GM12864 (cell line): ENCODE results near the gene PTPN14.
"Not testable (repeated sequence)": the region's sequence is repeated elsewhere in the genome, so short reads cannot be mapped to it uniquely, and the experiment has no call there.

Source experiments
- DNase-seq: peaks from one replicate; pipeline ENCODE4 v3.0.0-alpha.2; 2011; ENCODE audit warnings: low read depth
- H3K4me3 ChIP-seq: 2 replicates; pipeline ENCODE4 v1.5.1; 2011; ENCODE audit warnings: mild to moderate bottlenecking, low read depth, low read length, control low read depth
- TF ChIP-seq, protein P1 (sequence below): IDR thresholded peaks from 2 replicates; pipeline ENCODE4 v1.5.1; 2011; ENCODE audit warnings: low read depth, mild to moderate bottlenecking, moderate library complexity, low read length, control low read depth, inconsistent platforms; ENCODE audit errors: missing control alignments

PTPN14 gene

DNA sequence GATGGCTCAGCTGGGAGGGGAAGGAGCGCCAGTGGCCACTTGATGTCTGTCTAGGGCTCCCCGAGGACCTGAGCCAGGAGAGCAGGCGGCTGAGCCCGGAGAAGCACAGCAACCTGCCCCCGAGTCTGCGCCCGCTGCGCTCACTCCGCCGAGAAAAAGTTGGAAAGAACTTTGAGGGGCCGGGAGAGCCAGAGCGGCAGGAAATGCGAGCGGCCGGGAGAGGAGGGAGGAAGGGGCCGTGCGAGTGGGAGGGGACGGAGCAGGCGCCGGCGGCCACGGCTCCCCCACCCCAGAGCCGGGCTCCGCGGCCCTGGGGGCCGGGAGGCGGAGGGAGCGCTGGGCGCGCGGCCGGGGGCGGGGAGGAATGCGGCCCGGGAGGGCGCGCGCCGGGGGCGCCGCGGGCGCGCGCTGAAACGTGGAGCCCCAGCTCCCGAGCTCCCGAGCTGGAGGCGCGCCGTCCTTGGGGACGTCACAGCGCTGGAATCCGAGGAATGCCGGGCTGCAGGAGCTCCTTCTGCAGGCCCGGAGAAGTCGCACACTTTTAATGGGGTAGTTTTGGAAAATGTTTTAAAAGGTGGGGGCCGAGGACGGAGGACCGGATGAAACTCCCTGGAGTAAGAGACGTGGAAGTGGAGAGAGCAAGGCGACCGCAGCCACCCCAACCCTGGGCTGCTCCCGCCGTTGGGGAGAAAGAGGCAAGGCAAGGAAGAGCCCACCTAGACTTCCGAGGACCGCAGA is at the start of gene PTPN14:
TSS of gene PTPN14 (minus strand) at position 167 of the 738 bp plus-strand sequence. CDS start 86,799 bp downstream, outside the sequence.
- TF ChIP-seq, protein P1, sequence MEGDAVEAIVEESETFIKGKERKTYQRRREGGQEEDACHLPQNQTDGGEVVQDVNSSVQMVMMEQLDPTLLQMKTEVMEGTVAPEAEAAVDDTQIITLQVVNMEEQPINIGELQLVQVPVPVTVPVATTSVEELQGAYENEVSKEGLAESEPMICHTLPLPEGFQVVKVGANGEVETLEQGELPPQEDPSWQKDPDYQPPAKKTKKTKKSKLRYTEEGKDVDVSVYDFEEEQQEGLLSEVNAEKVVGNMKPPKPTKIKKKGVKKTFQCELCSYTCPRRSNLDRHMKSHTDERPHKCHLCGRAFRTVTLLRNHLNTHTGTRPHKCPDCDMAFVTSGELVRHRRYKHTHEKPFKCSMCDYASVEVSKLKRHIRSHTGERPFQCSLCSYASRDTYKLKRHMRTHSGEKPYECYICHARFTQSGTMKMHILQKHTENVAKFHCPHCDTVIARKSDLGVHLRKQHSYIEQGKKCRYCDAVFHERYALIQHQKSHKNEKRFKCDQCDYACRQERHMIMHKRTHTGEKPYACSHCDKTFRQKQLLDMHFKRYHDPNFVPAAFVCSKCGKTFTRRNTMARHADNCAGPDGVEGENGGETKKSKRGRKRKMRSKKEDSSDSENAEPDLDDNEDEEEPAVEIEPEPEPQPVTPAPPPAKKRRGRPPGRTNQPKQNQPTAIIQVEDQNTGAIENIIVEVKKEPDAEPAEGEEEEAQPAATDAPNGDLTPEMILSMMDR = no peak
- DNase-seq = no peak

DNA sequence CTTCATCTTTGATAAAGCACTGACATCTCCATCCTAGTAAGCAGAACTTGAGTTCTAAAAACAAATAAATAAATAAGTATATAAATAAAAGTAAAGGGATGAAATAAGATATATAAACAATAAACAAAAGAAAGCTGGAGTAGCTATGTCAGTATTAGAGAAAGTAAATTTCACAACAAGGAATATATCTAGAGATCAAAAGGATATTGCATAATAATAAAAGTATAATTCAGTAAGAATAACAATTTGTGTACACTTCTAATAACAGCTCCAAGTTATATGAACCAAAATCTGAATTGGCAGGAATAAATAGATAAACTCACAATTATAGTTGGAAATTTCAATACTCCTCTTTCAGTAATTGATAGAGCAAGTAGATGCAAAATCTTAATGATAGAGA is 41.8 kb upstream of the PTPN14 start:
- DNase-seq = no peak
- TF ChIP-seq, protein P1 = no peak
- H3K4me3 ChIP-seq = no peak overlapping the region

More for the DNA sequence above, at the start of gene PTPN14:
- peak within 1 kb of the TSS; percentile 27 for H3K4me3 ChIP-seq

DNA sequence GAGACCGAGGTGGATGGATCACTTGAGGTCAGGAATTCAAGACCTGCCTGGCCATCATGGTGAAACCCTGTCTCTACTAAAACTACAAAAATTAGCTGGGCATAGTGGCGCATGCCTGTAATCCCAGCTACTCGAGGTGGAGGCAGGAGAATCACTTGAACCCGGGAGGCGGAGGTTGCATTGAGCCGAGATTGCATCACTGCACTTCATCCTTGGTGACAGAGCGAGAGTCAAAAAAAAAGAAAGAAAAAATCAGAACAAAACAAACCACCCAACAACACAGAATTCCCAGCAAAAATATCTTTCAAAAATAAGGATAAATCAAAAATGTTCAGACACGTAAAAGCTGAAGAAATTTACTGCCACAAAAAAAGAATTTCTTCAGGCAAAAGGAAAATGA is 40.5 kb upstream of the PTPN14 start:
- H3K4me3 ChIP-seq, DNase-seq: not testable (repeated sequence)

DNA sequence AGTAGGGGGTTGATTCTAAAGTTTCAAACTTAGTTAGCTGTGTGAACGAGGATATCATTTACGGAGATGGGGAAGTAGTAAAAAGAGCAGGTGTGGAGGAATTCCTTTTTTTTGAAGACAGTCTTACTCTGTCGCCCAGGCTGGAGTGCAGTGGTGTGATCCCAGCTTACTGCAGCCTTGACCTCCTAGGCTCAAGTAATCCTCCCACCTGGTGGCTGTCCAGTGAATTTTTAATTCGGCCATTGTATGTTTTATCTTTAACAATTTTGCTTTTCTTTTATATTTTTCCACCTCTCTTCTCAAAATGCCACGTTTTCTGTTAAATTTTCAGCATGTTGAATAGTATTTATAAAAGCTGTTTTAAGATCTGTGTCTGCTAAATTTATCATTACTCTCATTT is 39.3 kb upstream of the PTPN14 start:
- TF ChIP-seq, protein P1 = no peak
- H3K4me3 ChIP-seq = no peak overlapping the region
- DNase-seq = no peak

DNA sequence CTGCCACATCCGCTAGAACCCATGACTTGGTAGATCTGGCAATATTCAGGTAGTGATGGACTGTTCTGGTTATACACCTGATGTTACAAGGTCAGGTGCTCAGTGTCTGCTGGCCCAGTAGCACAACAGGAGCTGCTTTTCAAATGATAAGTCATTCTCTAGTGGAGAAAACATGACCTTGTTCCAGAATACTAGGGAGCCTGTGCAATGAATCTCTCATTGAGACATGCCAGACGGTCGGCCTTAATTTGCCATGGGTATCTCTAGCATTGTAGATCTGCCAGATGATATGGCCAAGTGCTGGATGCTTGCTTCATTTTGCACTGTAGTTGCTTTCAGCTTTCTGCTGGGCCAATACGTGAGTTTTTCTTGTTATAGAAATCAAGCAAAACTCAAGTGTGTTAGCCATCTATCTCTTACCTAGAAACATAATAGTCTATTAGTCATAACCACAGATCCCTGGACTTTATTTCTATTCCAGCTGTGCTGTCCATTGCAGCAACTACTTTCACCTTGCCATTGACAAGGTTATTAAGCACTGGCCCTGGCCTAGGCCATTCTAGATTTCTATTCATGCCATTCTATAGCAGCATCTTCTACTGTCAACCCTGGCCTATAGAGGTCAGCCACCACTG is 37.7 kb upstream of the PTPN14 start:
- TF ChIP-seq, protein P1 = no peak
- no peak for DNase-seq
- no peak overlapping the region for H3K4me3 ChIP-seq

DNA sequence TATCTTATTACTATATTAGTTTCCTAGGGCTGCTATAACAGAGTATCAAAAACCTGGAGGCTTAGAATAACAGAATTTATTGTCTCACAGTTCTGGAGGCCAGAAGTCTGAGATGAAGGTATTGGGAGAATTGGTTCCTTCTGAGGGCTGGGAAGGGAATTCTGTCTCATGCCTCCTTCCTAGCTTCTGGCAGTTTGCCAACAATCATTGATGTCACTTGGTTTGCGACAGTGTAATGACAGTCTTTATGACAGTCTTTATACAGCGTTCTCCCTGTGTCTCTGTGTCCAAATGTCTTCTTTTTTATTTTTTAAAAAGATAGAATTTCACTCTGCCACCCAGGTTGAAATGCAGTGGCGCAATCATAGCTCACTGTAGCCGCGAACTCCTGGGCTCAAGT is 35.8 kb upstream of the PTPN14 start:
- no peak overlapping the region for H3K4me3 ChIP-seq
- no peak for DNase-seq
- TF ChIP-seq, protein P1 = no peak

DNA sequence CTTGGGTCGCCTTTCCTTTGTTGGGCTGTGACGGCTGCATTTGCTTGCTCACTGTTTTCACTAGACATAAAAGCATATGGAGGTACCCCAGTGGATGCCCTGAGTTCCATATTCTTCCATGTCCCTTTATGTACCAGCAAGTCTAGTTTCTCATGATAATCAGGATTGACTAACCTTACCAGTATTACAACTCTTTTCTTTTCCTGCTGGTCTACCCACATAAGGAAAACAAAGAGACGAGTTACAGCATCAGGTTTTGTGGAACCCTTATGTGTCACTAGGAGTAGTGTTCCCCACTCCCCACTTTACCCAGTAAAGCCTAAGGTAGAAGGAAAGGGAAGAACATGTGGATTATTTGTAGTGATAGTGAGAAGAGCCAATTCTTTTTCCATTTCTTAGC is 35.2 kb upstream of the PTPN14 start:
- TF ChIP-seq, protein P1 = no peak
- no peak for DNase-seq
- no peak overlapping the region for H3K4me3 ChIP-seq
